ENCODE measurements around the gene YPEL4.

DNA sequence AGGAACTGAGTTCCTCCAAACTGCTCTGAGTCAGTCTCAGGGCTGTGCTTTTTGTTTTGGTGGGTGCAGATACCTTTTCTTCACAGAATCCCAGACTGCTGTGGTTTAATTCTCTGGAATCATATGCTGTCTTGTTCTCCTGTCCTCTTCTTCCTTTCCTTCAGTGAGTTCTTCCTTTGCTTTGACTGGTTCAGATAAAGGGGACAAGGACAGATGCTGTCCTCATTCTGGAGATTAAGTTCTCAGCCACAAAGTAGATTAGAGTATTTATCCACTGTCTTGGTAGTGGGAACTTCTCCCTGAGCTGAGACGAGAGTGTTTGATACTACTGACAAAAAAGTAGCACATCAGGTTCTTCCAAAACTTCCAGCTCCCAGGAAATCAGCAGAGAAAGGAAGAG, 31.5 kb upstream of the YPEL4 start:
- TF ChIP-seq ZNF274 (IDR thresholded peaks at IDR 0.05; ENCODE audit: low read depth, low read length) (no peak), YY1 (IDR thresholded peaks at IDR 0.05; ENCODE audit: insufficient read depth, insufficient read length) (no peak)
